ENCODE data around the gene FAM180A.

The FAM180A gene

GRCh38 chr7:135791543-135792362, 43.1 kb upstream of the FAM180A start:
- no peak overlapping the region for H3K4me3 ChIP-seq (ENCODE audit: low read length)
- DNase-seq (ENCODE audit: low read depth) = no peak
- TF ChIP-seq CTCF (conservative IDR thresholded peaks at IDR 0.05; ENCODE audit: low read length) = no peak

- peak; percentile 80 for DNase-seq (ENCODE audit: low read depth)
- TF ChIP-seq CTCF (conservative IDR thresholded peaks at IDR 0.05; ENCODE audit: low read length) = no peak
- no peak overlapping the region for H3K4me3 ChIP-seq (ENCODE audit: low read length)
Measured at GRCh38 chr7:135790371-135790977, 41.9 kb upstream of the FAM180A start.

GRCh38 chr7:135789956-135790355, 41.3 kb upstream of the FAM180A start:
- DNase-seq (ENCODE audit: low read depth) = peak; percentile 67
- H3K4me3 ChIP-seq (ENCODE audit: low read length) = no peak overlapping the region
- no peak for TF ChIP-seq CTCF (conservative IDR thresholded peaks at IDR 0.05; ENCODE audit: low read length)

DNA sequence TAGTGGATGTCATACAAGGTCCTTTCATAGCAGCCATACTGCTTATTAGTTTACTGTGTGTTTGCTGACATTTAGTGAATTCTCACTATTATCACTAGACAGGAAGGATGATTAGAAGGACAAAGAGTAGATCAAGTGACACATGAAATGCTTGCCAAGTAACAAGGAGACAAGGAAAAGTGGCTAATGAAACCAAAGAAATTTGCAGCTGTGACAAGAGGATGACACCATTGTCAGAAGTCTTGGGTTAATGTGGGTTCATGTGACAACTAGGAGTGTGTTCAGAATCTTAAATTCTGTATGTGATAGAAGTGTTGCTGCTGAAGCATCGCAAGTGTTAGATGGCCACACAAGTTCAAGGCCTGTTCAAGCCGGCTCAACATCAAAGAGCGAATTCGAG, 40.8 kb upstream of the FAM180A start:
- DNase-seq (ENCODE audit: low read depth) = no peak
- no peak for TF ChIP-seq CTCF (conservative IDR thresholded peaks at IDR 0.05; ENCODE audit: low read length)

GRCh38 chr7:135786911-135787310, 38.3 kb upstream of the FAM180A start:
- H3K4me3 ChIP-seq (ENCODE audit: low read length) = no peak overlapping the region
- TF ChIP-seq CTCF (conservative IDR thresholded peaks at IDR 0.05; ENCODE audit: low read length) = no peak
- DNase-seq (ENCODE audit: low read depth) = no peak

More for the DNA sequence above, 40.8 kb upstream of the FAM180A start:
- no peak overlapping the region for H3K4me3 ChIP-seq (ENCODE audit: low read length)

- no peak for DNase-seq (ENCODE audit: low read depth)
- no peak for TF ChIP-seq CTCF (conservative IDR thresholded peaks at IDR 0.05; ENCODE audit: low read length)
- H3K4me3 ChIP-seq (ENCODE audit: low read length) = no peak overlapping the region
Measured at GRCh38 chr7:135785065-135785464, 36.5 kb upstream of the FAM180A start.

- no peak overlapping the region for H3K4me3 ChIP-seq (ENCODE audit: low read length)
- TF ChIP-seq CTCF (conservative IDR thresholded peaks at IDR 0.05; ENCODE audit: low read length) = no peak
- DNase-seq (ENCODE audit: low read depth) = no peak
Measured at GRCh38 chr7:135784013-135784412, 35.4 kb upstream of the FAM180A start.
